OCI-LY7 (cell line): ENCODE measurements around the gene FLNA.

Source experiments
- CTCF ChIP-seq: fragments of 200-600 bp; sonication (generic); conservative IDR thresholded peaks from 2 replicates; pipeline ENCODE4 v1.5.1; 2014; ENCODE audit warnings: mild to moderate bottlenecking, antibody characterized with exemption, low read length, moderate library complexity, mixed read lengths
- EZH2phosphoT487 ChIP-seq: fragments of 200-600 bp; sonication (generic); IDR thresholded peaks from 2 replicates; pipeline ENCODE4 v1.6.1; 2018; ENCODE audit warnings: low read depth, borderline replicate concordance, mild to moderate bottlenecking, mixed run types, antibody characterized with exemption, low read length, moderate library complexity, mixed read lengths

- TF ChIP-seq CTCF (no peak), EZH2phosphoT487 (no peak)
These were observed 8.1 kb upstream of the FLNA start for GRCh38 chrX:154382483-154383069.
